Activated effector memory CD4-positive, alpha-beta T cell treated with Interleukin-2 at 50 U/mL for 16 hours (primary cell): ENCODE measurements around the gene GUCA2B.

Source experiments
- DNase-seq: peaks from one replicate; pipeline ENCODE4 v3.0.0-alpha.2; 2020

The GUCA2B gene

DNA sequence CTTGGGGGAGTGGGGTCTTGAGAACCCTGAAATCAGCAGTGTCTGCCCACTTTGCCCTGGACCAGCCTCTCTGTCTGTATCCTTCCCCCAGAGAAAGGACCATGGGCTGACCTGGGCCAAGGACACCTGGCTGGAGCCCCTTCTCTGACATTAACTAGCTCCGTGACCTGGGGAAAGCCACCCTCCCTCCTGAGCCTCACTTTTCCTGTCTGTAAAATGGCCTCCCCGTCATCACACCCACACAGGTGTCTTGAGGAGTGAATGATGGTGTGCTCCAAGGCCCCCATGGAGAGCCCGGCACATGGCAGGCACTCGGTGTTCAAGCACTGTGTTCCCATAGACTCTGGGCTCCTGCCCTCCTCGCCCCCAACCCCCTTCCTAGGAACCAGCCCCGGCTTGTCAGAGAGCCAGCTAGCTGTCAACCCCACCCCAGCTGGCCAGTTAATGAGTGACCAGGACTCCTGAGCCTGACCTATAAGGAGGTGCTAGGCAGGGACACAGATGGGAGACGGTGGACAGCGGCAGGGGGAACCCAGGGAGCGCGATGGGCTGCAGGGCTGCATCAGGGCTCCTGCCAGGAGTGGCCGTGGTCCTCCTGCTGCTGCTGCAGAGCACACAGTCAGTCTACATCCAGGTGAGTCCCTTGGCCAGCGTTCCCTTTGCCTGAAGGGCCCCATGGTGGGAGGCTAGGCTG lies at the start of gene GUCA2B:
Gene GUCA2B, plus strand, starts transcription at position 504 of the 694 bp plus-strand sequence. Its CDS starts 41 bp downstream, at position 545.
- no peak for DNase-seq

DNA sequence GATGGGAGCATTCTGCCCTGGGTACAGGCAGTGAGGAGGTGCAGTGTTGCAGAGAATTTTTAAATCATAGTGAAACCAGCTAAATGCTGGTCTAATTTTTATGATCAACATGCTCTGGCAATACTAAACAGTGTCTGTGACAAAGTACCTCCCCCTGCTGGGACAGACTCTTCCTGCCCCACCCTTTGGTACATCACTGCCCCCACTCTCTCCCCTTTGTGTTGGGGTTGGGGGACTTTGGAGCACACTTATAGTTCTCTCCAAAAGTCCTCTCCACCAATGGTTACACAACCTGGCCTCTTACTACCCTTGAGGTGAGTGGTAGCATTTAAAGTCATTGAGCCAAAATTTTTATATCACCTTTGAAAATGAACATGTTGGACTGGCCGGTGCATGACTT lies 48.2 kb upstream of the GUCA2B start:
- no peak for DNase-seq

- no peak for DNase-seq
Observed at GRCh38 chr1:42108309-42108708, 44.9 kb upstream of the GUCA2B start.

DNA sequence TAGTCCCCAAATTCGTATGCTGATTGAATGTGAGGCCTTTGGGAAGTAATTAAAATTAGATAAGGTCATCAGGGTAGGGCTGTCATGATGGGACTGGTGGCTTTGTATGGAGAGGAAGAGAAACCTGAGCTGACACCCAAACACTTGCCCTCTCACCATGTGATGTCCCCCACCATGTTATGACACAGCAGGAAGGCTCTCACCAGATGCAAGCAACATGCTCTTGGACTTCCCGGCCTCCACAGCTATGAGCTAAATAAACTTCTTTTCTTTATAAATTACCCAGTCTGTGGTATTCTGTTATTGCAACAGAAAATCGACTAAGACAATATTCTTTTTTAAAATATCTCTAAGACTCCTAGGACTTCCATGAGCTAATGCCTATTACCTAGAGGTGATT lies 43.6 kb upstream of the GUCA2B start:
- DNase-seq, result no peak

DNA sequence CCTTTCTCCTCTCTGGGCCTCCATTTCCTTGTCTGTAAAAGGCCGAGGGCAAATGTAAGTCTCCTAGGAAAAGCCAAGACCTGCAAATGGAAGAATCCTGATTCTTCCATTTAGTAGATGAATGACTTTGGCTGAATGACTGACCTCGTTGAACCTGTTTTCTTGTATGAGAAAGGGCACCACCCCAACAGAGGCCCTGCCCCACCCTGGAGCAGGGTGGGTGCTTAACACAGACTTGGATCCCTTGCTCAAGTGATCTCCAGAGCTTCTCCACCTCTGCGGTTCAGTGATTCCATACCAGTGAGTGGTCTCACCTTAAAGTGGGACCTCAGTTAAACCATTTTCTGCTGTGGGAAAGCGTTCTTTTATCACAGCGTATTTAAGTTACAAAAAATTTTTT lies 39.0 kb upstream of the GUCA2B start:
- DNase-seq, result no peak

GRCh38 chr1:42117214-42117613 lies 36.0 kb upstream of the GUCA2B start:
- DNase-seq, result no peak

DNA sequence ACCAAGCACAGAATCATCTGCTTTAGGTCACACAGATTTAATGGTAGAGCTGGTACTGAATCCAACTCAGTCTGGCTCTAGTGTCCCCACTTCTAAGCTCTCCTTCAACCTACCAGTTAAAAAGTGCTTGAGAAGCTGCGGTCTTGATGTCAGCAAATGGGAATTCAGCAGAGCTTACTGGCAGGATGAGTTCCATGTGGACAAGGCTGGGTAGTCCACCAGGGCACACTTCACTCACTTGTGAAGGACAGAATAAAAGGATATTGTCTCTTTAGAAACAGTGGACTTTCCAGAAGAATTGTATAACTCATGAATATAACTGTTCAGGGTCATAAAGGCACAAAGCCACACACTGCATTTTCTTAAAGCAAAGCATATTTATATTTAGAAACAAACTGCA lies 35.1 kb upstream of the GUCA2B start:
- no peak for DNase-seq

DNA sequence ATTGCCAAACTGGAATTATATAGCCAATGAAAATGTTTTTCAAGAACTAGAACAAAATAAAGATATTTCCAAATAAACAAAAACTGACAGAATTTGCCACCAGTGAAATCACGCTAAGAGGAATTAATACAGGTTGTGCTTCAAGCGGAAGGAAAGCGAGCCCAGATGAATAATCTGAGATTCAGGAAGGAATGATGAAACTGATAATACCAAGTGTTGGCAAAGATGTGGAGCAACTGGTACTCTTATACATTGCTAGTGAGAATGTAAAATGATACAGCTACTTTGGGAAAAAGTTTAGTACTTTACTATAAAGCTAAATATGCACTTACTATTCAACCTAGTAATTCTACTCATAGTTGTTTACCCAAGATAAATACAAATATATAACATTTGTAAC lies 30.8 kb upstream of the GUCA2B start:
- DNase-seq, result no peak

DNA sequence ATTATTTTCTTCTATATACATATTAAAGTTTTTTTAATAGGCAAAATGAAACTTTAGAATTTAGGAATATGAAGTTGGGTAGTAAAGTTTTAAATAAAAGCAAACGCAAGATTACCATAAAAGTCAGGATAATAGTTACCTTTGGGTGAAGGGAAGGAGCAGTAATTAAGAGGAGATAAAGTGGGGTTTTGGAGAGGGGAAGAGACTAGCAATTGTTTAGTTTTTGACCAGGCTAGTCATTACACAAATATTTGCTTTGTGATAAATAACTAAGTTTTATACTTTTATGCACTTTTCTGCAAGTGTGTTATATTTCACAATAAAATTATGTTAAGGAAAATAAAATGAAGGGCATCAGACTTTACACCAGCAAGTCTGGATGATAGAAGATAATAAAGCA lies 27.7 kb upstream of the GUCA2B start:
- DNase-seq, result no peak

GRCh38 chr1:42127767-42128166 lies 25.4 kb upstream of the GUCA2B start:
- no peak for DNase-seq

- no peak for DNase-seq
Observed at GRCh38 chr1:42128499-42128898, 24.7 kb upstream of the GUCA2B start.

DNA sequence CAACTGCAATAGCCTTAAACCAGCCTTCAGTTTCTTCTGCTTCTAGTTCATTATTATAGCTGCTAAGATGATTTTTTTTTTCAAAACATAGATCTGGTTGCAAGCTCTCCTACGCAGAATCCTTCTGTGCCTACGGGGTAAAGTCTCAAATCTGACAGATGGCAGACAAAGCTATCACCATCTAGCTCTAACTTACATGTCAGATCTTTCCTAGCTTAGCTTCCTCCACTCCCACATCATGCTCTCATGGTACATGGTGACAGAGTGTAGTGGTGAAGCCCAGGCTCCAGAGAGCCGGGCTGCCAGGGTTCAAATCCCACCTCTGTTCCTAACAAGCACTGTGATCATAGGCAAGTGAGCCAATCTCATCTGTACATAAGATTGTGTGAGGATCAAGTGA lies 24.2 kb upstream of the GUCA2B start:
- DNase-seq, result no peak

DNA sequence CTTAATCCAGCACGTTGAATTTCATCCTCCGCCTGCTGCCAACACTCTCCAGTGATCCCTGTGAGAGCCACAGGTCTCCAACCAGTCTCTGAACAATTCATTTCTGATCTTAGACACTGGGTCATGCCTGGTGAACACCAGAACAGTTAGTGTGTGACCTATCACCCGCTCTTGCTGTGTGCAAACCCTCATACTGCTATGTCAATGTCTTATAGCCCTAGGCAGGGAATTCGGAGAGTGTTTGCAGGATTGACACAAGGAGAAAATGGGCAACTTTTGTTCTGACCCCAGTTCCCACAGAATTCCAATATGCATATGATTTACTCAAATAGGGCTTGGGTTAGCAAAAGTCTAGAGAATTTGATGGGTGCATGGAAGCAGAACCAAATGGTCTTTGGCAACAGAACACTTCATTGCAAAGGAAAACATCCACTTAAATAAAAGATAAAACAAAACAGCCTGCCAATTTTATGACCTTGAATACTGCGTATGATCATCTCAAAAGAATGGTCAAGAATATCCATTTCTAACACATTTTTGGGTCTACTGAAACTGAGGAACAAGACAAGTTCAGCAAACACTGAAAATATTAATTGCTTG lies 23.0 kb upstream of the GUCA2B start:
- DNase-seq, result no peak

DNA sequence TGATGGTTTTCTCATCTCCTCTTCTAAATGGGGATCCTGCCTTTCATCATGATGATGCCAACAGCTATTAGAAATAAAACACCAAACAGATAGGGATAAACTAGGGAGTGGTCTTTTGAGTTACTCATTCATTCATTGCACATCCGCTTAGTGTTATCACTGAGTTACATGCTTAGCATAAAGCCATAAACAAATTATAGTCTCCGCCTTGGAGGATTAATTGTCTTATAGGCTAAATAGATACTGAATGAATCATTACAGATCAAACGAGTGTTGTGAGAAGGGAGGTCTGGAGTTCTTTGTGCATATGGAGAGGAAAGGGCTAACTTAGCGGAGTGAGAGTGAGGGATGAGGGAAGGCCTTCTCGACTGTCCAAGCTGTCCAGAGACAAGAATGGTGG lies 19.8 kb upstream of the GUCA2B start:
- no peak for DNase-seq

- no peak for DNase-seq
Observed at GRCh38 chr1:42133809-42134526, 19.2 kb upstream of the GUCA2B start.

DNA sequence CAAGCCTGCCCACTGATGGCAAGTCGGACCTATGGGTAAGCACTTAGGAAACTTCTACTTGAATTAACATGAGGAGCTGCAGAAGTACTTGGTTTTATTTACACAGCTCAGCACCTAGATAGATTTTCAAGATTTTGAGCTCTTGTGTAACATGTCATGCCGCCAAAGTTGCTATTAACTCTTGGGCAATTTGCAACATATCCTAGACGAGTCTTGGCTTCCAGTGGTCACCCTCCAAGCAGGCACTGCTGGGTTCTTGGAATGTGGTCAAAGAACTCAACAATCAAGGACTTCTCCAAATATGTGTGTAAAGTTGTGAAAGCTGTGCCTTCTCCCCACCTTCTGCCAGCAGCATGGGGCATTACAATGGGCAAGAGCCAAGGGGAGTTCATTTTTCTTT lies 17.8 kb upstream of the GUCA2B start:
- DNase-seq, result no peak

DNA sequence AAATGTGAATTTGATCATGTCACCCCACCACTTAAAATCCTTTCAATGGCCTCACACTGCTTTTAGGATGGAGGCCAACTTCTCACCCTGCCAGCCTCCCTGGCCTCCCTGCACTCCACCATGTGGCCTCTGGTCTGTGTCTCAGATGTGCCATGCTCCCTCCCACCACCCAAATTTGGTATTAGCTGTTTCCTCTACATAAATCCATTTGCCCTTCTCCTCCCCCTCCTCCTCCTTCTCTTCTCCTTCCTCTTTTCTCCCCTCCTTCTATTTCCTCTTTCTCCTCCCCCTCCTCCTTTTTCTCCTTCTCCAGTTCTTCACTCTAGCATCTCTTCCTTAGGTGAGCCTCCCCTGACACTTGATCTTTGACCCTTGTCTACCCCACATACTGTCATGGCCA lies 16.7 kb upstream of the GUCA2B start:
- no peak for DNase-seq

DNA sequence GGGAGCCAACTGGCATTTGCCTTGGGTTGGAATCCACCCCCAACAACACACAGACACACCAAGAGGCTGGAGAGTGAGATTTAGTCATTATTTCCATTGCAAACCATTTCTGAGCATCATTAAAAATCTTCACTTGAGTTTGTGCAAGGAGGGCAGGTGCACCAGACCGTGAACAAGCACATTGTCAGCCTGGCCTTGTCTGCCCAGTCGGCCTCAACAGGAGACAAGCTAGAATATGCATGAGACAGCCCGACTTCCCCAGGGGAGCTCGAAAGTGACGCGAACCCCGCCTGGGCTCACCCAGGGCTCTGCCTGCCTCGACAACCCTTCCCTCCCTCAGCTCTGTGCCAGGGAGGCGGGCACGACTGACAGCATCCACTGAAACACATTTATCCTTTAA lies 15.4 kb upstream of the GUCA2B start:
- no peak for DNase-seq

DNA sequence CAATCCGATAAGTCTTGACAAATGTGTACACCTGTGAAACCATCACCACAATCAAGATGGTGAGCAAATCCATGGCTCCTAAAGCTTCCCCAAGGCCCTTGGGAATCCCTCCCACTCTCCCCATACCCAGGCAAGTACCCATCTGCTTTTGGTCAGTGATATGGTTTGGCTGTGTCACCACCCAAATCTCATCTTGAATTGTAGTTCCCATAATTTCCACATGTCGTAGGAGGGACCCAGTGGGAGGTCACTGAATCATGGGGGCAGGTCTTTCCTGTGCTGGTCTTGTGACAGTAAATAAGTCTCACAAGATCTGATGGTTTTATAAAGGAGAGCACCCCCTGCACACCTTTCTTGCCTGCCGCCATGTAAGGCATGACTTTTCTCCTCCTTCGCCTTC lies 14.6 kb upstream of the GUCA2B start:
- no peak for DNase-seq

GRCh38 chr1:42139444-42139843 lies 13.8 kb upstream of the GUCA2B start:
- DNase-seq, result no peak

DNA sequence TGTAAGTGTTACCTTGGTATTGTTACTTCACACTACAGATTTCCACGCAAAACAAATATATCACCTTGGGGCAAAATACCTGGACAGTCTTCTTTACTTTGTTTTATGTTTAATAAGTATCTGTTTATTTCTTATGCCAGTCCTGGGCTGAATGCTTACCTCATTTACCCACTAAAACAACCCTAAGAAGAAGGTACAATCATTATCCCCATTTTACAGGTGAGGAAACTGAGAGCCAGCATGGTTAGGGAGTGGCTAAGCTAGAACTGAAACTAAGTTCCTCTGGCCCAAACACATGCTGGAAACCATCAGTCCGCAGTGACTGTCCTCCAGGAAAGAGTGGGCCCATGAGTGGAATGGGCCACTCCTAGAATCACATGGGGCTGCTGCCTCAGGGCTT lies 13.0 kb upstream of the GUCA2B start:
- DNase-seq, result no peak

- DNase-seq, result no peak
Observed at GRCh38 chr1:42141978-42142377, 11.2 kb upstream of the GUCA2B start.

GRCh38 chr1:42142894-42143675 lies 10.1 kb upstream of the GUCA2B start:
- no peak for DNase-seq
